ENCODE results near the gene UBASH3B.
"Not testable (repeated sequence)": the region's sequence is repeated elsewhere in the genome, so short reads cannot be mapped to it uniquely, and the experiment has no call there.

UBASH3B gene

DNA sequence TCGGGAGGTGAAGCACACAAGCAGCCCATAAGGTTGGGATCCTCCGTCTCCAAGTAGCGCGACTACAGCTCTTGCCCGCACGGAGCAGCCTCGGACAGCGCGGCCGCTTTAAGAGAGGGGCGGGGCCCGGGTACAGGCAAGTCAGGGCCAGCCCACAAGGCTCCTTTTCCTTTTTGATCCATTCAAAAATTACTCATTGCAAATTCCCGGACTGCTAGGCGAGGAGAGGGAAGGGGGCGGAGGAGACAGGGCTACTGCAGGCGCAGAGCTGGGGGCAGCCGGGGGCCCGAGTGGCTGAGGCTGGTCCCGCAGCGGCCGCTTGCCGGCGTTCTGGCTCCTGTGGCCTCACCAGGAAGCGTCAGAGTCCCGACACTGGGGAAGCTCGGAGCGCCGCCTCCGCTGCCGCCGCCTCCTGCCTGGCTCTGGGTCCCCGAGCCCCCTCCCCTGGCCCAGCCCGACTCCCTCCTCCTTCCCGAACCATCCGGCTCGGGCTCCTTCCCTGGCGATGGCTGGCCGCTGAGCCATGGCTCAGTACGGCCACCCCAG, at the start of gene UBASH3B:
TSS of gene UBASH3B (plus strand) at position 196 of the 546 bp plus-strand sequence. CDS start at position 524, 328 bp downstream.
- peak; percentile 73 for DNase-seq

DNA sequence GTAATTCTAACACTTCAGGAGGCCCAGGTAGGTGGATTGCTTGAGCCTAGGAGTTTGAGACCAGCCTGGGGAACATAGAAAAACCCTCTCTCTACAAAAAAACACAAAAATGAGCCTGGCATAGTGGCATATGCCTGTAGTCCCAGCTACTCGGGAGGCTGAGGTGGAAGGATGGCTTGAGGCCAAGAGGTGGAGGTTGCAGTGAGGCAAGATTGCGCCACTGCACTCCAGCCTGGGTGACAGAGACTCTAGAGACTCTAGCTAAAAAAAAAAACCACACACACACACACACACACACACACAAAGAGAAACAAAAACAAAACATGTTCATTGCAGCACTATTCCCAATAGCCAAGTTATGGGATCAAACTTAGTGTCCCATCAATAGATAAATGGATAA, 48.4 kb upstream of the UBASH3B start:
- DNase-seq: not testable (repeated sequence)

DNA sequence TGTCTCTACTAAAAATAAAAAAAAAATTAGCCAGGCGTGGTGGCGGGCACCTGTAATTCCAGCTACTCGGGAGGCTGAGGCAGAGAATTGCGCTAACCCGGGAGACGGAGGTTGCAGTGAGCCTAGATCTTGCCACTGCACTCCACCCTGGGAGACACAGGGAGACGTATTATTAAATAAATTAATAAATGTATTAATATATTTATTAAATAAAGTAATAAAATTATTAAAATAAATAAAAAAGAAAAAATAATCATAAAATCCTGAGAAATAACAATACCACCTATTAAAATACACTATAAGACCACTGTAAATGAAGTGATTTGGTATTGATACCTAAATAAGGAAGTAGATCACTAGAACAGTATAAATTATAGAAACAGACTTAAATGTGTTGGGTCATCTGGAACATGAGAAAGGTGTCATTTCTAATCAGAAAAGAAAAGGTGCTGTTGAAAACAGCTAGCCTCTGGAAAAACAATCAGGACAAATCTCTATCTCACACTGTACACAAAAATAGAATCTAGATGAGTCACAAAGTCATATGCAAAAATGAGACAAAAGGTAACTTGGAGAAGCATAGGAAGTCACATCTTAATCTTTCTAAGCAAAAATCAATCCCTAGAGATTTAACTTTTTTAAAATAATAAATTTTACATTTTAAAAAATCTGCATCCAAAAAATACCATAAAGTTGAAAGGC, 43.2 kb upstream of the UBASH3B start:
- no peak for DNase-seq

DNA sequence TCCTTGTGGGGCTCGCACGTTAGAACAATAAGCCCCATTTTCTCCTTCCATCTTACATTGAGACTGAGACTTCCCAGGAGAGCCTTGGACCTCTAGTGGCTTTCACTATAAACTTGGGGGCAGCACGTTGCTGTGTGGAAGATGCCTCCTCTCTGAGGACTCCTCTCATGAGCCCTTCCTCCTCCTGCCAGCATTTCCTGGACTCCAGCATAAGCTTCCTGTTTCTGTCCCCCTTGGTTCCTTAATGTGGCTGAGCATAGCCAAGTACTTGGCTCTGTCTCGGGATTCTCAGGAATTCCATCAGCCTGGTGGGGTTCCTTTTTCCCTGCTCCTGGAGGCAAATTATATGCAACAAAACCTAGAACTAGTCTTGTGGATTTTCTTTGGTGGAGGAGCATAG, 38.8 kb upstream of the UBASH3B start:
- no peak for DNase-seq

DNA sequence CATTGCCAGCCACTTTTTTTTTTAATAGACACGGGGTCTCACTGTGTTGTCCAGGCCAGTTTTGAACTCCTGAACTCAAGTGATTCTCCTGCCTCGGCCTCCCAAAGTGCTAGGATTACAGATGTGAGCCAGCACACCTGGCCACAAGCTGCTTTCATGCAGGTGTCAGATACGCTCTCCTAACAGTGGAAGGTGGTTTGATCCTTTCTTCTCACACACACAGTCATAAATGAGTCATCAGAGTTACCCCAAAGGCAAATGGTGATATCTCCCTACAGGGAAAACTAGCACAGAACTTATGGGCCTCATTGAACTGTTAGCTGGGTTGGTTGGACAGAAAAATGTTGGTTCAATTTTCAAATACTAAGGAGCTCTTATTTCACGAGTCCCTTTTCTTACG, 38.2 kb upstream of the UBASH3B start:
- no peak for DNase-seq

- no peak for DNase-seq
Observed at GRCh38 chr11:122617926-122618325, 37.6 kb upstream of the UBASH3B start.

- DNase-seq: no peak
Observed at GRCh38 chr11:122618927-122619326, 36.6 kb upstream of the UBASH3B start.

DNA sequence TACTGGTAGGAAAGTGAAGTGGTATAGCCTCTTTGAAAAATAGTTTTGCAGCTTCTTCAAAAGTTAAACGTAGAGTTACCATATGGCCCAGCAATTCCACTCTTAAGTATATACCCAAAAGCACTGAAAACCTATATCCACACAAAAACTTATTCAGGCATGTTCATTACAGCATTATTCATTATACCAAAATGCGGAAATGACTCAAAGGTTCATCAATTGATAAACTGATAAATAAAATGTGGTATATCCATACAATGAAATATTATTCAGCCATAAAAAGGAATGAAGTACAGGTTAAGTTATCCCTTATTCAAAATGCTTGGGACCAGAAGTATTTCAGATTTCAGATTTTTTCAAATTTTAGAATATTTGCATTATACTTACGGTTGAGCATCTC, 35.8 kb upstream of the UBASH3B start:
- no peak for DNase-seq

DNA sequence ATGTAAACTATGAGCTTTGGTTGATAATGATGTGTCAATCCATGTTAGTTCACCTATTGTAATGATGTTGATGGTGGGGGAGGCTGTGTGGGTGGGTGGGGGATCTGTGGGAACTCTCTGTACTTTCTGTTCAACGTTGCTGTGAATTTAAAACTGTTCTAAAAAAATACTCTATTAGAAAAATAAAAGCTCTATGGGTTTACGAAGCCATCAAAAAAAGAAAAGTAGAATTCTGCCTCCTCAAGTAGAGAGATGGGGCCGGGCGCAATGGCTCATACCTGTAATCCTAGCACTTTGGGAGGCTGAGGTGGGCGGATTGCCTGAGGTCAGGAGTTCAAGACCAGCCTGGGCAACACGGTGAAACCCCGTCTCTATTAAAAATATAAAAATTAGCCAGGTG, 30.0 kb upstream of the UBASH3B start:
- not testable (repeated sequence) for DNase-seq

DNA sequence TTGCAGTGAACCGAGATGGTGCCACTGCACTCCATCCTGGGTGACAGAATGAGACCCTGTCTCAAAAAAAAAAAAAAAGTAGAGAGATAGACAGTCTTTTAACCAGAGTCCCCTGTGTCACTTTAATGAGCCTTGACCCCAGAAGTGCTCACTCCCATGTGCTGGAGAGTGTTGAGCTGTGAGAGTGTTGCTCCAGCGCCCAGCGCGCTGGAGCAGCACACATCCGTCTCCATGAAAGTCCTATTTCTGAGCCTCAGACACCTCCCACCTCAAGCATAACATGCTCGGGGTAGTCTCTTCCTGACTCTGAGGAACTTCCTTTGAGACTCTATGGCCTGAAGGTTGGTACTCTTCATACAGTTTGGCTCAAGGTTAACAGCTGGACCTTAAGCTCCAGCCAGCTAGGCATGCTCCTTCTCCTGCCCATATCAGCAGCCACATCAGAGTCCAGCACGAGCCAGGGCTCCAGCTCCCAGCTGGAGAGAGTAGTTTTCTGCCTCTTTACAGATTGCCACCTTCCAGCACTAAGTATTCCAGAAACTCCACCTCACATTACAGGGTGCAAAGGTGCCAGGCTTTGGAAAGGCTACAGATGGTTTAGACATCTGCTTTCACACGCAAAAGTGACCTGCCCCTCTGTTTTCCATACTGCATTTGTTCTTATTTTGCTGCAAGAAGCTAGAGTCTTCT, 29.4 kb upstream of the UBASH3B start:
- no peak for DNase-seq

- no peak for DNase-seq
Observed at GRCh38 chr11:122627745-122628144, 27.8 kb upstream of the UBASH3B start.

GRCh38 chr11:122628810-122629555, 26.5 kb upstream of the UBASH3B start:
- peak; percentile 77 for DNase-seq

GRCh38 chr11:122632181-122632824, 23.2 kb upstream of the UBASH3B start:
- DNase-seq: no peak

DNA sequence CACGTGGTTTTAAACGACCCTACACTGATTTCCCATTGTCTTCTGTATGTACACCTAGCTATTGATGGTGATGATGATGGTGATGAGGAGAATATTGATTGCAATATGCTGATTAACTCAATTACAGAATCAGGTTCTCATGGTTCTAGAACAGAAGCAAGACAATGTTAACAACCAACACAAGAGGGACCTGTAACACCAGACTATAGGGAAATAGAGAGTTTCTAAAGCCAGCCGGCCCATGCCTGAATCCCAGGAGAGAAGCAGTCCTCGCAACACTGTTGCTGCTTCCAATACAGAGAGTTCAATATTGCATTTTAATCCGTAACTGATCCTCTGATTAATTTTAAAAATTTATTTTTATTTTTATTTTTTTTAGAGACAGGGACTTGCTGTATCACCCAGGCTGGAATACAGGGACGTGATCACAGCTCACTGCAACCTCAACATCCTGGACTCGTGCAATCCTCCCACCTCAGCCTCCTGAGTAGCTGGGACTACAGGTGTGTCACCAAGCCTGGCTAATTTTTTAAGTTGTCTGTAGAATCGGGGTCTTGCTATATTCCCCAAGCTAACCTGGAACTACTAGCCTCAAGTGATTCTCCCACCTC, 22.2 kb upstream of the UBASH3B start:
- peak; percentile 62 for DNase-seq

DNA sequence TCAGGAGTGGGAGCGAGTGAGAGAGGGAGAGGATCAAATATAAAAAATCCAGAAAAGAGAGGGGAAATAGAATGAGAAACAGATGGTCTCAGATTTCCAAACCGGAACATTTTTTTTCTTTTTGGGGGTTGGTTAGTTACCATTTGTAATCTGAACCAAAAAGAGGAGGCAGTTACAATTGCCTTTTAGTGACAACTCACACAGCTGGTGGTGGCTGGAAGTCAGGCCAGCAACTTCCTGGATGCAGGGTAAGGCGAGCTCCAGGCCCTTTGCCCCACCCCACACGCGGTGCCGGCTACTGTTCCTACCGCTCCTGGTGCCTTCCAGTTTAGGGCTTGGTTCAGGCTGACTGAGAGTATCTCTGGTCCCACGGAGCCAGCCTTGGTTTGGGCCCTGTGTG, 21.0 kb upstream of the UBASH3B start:
- peak; percentile 16 for DNase-seq

DNA sequence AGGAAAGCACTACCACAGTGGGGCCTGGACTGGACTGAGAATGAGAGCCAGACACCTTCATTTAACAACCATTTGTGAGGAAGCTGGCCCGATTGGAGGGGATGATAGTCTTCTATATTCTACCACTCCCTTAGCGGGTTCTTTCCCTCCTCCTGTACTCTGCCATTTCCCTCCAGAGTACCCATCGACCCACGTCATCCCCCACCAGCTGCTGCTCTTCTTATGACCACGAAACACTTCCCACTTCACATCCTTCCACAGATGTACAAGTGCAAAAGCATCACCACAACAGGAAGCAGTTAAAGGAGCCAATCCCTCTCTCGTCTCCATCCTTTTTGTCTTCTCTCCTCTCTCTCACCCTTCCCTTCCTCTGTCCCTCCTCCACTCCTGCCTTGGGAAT, 18.0 kb upstream of the UBASH3B start:
- DNase-seq: no peak

GRCh38 chr11:122642472-122642922, 13.0 kb upstream of the UBASH3B start:
- no peak for DNase-seq

- DNase-seq: no peak
Observed at GRCh38 chr11:122642971-122643370, 12.6 kb upstream of the UBASH3B start.

DNA sequence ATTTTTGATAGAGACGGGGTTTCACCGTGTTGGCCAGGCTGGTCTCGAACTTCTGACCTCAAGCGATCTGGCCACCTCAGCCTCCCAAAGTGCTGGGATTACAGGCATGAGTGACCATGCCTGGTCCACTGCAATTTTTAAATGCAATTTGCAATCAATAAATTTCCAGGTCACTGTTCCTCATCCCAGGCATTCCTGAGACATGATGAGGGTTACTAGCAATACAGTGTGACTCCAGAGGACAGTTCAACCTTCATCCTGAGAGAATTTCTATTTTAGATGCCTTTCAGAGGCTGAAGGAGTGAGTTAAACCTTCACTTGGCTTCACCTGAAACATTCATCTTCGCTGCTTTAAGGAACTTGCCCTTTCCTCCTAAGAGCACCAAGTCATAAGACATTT, 9.7 kb upstream of the UBASH3B start:
- DNase-seq: no peak

- DNase-seq: no peak
Observed at GRCh38 chr11:122646549-122647340, 8.8 kb upstream of the UBASH3B start.

DNA sequence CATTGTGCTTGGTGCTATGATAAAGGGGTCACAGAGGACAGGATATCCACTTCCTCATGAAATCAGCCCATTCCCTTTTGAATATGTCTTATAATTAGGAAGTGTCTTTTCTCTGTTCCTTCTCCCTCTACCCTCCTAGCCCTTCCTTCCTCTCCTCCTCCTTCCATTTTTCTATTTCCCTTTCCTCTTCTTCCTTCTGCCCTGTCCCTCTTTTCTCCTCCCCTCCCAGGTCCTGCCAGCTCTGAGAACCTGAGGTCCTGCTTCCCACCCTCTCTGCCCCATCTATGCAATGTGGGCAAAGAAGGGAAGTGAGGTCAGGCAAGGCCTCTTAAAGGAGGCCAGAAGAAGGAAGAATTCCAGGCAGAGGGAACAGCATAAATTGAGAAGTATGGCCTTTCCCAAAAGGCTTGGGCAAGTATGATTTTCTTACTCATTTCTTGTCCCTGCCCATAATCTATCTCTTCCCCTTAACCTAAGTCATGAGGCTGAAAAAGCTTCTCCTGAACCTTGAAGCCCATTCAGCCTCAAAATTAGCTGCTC, 7.7 kb upstream of the UBASH3B start:
- peak; percentile 46 for DNase-seq
